GM12864 (cell line): ENCODE measurements around the gene TMEM60.

Experiments used
- DNase-seq: peaks from one replicate; pipeline ENCODE4 v3.0.0-alpha.2; 2011; ENCODE audit warnings: low read depth
- H3K4me3 ChIP-seq: 2 replicates; pipeline ENCODE4 v1.5.1; 2011; ENCODE audit warnings: mild to moderate bottlenecking, low read depth, low read length, control low read depth
- TF ChIP-seq, protein P1 (sequence below): IDR thresholded peaks from 2 replicates; pipeline ENCODE4 v1.5.1; 2011; ENCODE audit warnings: low read depth, mild to moderate bottlenecking, moderate library complexity, low read length, control low read depth, inconsistent platforms; ENCODE audit errors: missing control alignments

Gene TMEM60

DNA sequence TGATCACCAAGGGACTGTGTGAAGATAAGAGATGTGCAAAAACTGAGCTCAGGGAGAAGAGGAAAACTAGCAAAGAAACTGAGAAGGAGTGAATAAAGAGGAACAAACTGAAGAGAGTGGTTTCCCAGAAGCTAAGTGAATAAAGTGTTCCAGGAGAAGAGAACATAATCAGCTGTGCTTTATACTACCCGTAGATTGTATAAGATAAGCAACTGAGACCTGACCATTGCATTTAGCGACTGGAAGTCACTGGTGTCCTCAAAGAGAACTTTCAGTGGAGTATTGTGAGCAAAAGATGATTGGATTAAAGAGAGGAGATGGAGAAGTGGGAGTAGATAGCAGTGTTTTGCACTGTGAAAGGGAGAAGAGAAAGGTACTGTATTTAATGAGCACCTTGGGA is 14.9 kb upstream of the TMEM60 start:
- H3K4me3 ChIP-seq, result no peak overlapping the region
- TF ChIP-seq, protein P1, sequence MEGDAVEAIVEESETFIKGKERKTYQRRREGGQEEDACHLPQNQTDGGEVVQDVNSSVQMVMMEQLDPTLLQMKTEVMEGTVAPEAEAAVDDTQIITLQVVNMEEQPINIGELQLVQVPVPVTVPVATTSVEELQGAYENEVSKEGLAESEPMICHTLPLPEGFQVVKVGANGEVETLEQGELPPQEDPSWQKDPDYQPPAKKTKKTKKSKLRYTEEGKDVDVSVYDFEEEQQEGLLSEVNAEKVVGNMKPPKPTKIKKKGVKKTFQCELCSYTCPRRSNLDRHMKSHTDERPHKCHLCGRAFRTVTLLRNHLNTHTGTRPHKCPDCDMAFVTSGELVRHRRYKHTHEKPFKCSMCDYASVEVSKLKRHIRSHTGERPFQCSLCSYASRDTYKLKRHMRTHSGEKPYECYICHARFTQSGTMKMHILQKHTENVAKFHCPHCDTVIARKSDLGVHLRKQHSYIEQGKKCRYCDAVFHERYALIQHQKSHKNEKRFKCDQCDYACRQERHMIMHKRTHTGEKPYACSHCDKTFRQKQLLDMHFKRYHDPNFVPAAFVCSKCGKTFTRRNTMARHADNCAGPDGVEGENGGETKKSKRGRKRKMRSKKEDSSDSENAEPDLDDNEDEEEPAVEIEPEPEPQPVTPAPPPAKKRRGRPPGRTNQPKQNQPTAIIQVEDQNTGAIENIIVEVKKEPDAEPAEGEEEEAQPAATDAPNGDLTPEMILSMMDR, result no peak
- no peak for DNase-seq

DNA sequence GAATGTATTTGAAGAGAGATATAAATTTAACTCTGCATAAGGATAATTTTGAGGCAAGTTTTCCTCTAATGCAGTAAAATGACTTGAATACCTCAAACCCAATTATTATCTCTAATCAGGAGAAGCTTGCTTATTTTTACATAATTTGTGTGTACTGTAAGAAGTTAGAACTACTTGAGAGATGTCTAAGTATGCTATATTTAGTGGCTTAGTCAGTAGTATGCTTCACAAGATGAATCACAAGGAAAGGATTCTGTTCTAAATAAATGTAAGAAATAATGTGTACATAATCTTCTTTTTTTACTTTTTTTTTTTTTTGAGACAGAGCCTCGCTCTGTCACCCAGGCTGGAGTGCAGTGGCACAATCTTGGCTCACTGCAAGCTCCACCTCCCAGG is 14.1 kb upstream of the TMEM60 start:
- TF ChIP-seq, protein P1, result no peak
- DNase-seq, result no peak
- H3K4me3 ChIP-seq, result no peak overlapping the region

DNA sequence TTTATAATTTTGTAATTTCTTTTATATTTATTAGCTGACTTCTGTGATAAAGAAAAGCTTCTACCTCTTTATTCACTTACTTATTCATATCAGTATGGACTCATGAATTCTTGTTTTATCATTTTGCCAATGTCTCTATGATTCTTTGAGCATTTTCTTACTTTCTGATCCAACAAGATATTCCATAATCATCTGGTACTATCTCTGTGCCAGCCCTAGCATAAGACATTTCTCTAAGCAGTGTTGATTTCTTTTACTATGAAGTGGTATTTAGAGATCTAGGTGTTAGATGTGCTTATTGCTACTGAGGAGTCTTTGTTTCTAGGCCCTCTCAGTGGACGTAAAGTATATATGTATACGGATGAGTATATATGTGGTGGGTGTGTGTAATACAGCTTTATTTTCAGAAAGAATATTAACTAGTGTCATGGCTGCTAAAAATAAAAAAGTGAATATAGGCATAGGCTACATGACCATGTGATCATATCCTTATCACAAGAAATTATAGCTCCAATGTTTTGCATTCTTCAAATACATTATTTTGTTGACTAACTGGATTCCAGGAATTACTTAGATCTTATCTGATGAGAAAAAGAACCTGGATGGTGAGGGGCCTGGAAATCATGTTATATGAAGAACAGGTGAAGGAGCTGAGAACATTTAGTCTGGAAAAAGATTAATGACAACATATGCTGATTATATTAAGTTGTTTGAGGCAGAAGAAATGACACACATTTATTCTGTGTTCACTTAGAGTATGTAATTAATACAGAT is 13.5 kb upstream of the TMEM60 start:
- TF ChIP-seq, protein P1, result no peak
- no peak overlapping the region for H3K4me3 ChIP-seq
- no peak for DNase-seq

DNA sequence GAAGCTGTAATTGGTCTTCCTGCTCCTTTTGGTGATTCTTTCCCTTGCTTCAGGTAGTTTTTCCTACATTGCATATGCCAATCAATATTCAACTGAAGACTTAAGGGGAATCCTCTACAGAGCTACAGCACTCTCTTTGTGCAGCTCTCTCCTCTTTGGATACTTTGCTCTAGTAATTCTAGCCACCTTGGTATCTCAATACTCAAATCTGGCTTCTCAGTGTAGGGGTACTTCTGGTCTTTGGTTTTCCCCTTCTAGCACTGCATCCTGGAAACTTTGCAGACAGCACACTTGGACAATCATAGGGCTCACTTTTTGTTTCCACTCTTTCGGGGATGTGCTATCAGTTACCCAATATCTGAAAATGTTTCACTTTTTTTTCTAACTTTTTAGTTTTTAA is 10.3 kb upstream of the TMEM60 start:
- TF ChIP-seq, protein P1, result no peak
- no peak for DNase-seq
- no peak overlapping the region for H3K4me3 ChIP-seq

DNA sequence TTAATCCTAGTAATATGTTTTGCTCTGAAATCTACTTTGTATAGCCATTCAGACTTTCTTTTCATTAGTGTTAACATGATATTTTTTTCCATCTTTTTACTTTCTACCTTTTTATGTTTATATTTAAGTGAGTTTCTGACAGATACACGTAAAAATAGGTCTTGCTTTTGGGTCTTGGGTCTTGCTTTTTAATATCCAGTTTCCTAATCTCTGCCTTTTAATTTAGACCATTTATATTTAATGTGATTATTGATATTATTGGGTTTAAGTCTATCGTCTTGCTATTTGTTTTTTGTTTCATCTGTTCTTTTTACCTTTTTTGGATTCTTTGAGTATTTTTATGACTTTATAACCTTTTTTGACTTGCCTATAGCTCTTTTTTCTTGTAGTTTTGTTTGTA is 8.2 kb upstream of the TMEM60 start:
- no peak overlapping the region for H3K4me3 ChIP-seq
- no peak for DNase-seq
- TF ChIP-seq, protein P1, result no peak

DNA sequence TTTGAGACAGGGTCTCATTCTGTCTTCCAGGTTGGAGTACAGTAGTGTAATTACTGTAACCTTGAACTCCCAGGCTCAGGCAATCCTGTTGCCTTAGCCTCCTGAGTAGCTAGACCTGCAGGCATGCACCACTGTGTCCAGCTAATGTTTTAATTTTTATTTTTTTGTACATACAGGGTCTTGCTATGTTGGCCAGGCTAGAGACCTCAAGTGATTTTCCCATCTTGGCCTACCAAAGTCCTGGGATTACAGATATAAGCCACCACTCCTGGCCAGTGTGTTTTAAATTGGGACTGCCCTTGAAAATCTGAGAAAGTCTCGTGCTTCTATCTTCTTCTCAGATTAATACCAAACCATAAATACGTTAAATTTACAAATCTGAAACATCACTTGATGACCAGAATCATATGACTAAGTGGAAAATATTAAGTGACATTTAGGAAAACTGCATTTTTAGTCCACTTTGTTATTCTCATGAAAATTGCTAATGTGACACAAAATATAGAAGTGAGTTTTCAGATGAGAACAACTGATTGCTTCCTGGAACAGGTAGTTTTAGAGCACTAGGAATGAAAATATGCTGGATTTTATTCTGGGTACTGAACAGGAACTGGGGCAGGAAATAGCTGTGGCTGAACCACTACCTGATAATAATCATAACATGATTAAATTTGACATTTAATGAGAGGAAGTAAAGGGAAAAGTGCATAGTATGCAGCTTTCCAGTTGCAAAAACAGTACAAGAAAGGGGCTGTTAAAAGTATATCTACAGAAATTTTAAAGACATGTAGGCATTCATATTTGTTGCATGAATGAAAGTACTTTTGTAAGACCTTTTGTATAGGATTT is 4.5 kb upstream of the TMEM60 start:
- TF ChIP-seq, protein P1, result no peak
- no peak for DNase-seq
- no peak overlapping the region for H3K4me3 ChIP-seq
